HG02571 (cell line): ENCODE results near the gene PLA2G6.
"Not testable (repeated sequence)": the region's sequence is repeated elsewhere in the genome, so short reads cannot be mapped to it uniquely, and the experiment has no call there.

Experiments used
- ATAC-seq: cut with Tn5 transposase; IDR thresholded peaks from one replicate; pipeline ENCODE4 v1.9.1; 2021; ENCODE audit warnings: mild to moderate bottlenecking, moderate library complexity; ENCODE audit not compliant: unreplicated experiment

PLA2G6 gene

GRCh38 chr22:38191731-38192474 lies 10.3 kb upstream of the PLA2G6 start:
- no peak for ATAC-seq

- no peak for ATAC-seq
Measured at GRCh38 chr22:38191055-38191454, 9.4 kb upstream of the PLA2G6 start.

- ATAC-seq = no peak
Measured at GRCh38 chr22:38190581-38190980, 9.0 kb upstream of the PLA2G6 start.

GRCh38 chr22:38189104-38189503 lies 7.5 kb upstream of the PLA2G6 start:
- no peak for ATAC-seq

- no peak for ATAC-seq
Measured at GRCh38 chr22:38187413-38188212, 6.0 kb upstream of the PLA2G6 start.

GRCh38 chr22:38186429-38186828 lies 4.8 kb upstream of the PLA2G6 start:
- ATAC-seq = no peak

GRCh38 chr22:38184788-38185187 lies 3.2 kb upstream of the PLA2G6 start:
- no peak for ATAC-seq

- ATAC-seq = no peak
Measured at GRCh38 chr22:38180841-38181452, 683 bp downstream of the PLA2G6 start.

GRCh38 chr22:38178605-38178937 lies 3.1 kb downstream of the PLA2G6 start:
- not testable (repeated sequence) for ATAC-seq

- ATAC-seq = no peak
Measured at GRCh38 chr22:38177926-38178604, 3.6 kb downstream of the PLA2G6 start.

GRCh38 chr22:38177571-38177925 lies 4.1 kb downstream of the PLA2G6 start:
- ATAC-seq = not testable (repeated sequence)

- no peak for ATAC-seq
Measured at GRCh38 chr22:38177044-38177443, 4.6 kb downstream of the PLA2G6 start.

GRCh38 chr22:38176170-38176741 lies 5.4 kb downstream of the PLA2G6 start:
- no peak for ATAC-seq

GRCh38 chr22:38175206-38176118 lies 6.2 kb downstream of the PLA2G6 start:
- no peak for ATAC-seq

GRCh38 chr22:38174626-38175025 lies 7.0 kb downstream of the PLA2G6 start:
- no peak for ATAC-seq

- ATAC-seq = no peak
Measured at GRCh38 chr22:38173641-38173906, 8.1 kb downstream of the PLA2G6 start.

GRCh38 chr22:38172832-38173640 lies 8.6 kb downstream of the PLA2G6 start:
- no peak for ATAC-seq

GRCh38 chr22:38171927-38172831 lies 9.5 kb downstream of the PLA2G6 start:
- no peak for ATAC-seq
